SK-N-SH treated with all-trans-retinoic acid at 6 μM for 48 hours (cell line): ENCODE data around the gene ZNF423.

Experiments
- ATAC-seq: fragments of 200-7000 bp; cut with Tn5 transposase; 3 replicates; pipeline ENCODE4 v1.9.1; 2020; ENCODE audit warnings: mild to moderate bottlenecking, moderate library complexity
- ARNTL ChIP-seq: fragments of 450-650 bp; formaldehyde crosslinking; IDR thresholded peaks from 2 replicates; pipeline ENCODE4 v1.5.0; 2020; ENCODE audit warnings: low read depth, mild to moderate bottlenecking, moderate library complexity, borderline replicate concordance
- BACH2 ChIP-seq: fragments of 250-450 bp; sonication (Bioruptor Pico); IDR thresholded peaks from 2 replicates; pipeline ENCODE4 v1.9.0; 2021; ENCODE audit warnings: mild to moderate bottlenecking, borderline replicate concordance
- CREB5 ChIP-seq: fragments of 250-450 bp; sonication (Bioruptor Pico); IDR thresholded peaks from 2 replicates; pipeline ENCODE4 v1.5.1; 2020; ENCODE audit warnings: low read depth, mild to moderate bottlenecking, moderate library complexity
- CSDC2 ChIP-seq: fragments of 250-450 bp; sonication (Bioruptor Pico); IDR thresholded peaks from 2 replicates; pipeline ENCODE4 v1.5.0; 2020; ENCODE audit warnings: mild to moderate bottlenecking, moderate library complexity
- ESRRG ChIP-seq: fragments of 250-450 bp; sonication (Bioruptor Pico); IDR thresholded peaks from 2 replicates; pipeline ENCODE4 v1.6.1; 2021; ENCODE audit warnings: mild to moderate bottlenecking
- ISL1 ChIP-seq: fragments of 250-450 bp; sonication (Bioruptor Pico); IDR thresholded peaks from 2 replicates; pipeline ENCODE4 v2.1.2; 2022; ENCODE audit warnings: mild to moderate bottlenecking, moderate library complexity
- OSR1 ChIP-seq: fragments of 250-450 bp; sonication (Bioruptor Pico); IDR thresholded peaks from 2 replicates; pipeline ENCODE4 v1.8.0; 2022; ENCODE audit warnings: moderate library complexity, mild to moderate bottlenecking, inconsistent platforms
- POU6F1 ChIP-seq: fragments of 250-450 bp; sonication (Bioruptor Pico); IDR thresholded peaks from 2 replicates; pipeline ENCODE4 v1.8.0; 2021; ENCODE audit warnings: low read depth, mild to moderate bottlenecking, moderate library complexity, borderline replicate concordance
- RARB ChIP-seq: fragments of 250-450 bp; sonication (Bioruptor Pico); IDR thresholded peaks from 2 replicates; pipeline ENCODE4 v1.8.0; 2021; ENCODE audit warnings: mild to moderate bottlenecking, moderate library complexity
- SNAI2 ChIP-seq: fragments of 250-450 bp; sonication (Bioruptor Pico); IDR thresholded peaks from 2 replicates; pipeline ENCODE4 v1.5.0; 2020; ENCODE audit warnings: mild to moderate bottlenecking, moderate library complexity
- TCF4 ChIP-seq: fragments of 250-450 bp; sonication (Bioruptor Pico); IDR thresholded peaks from 2 replicates; pipeline ENCODE4 v1.8.0; 2021; ENCODE audit warnings: mild to moderate bottlenecking, moderate library complexity, borderline replicate concordance
- TOX ChIP-seq: fragments of 250-450 bp; sonication (Bioruptor Pico); IDR thresholded peaks from 2 replicates; pipeline ENCODE4 v1.8.0; 2021; ENCODE audit warnings: mild to moderate bottlenecking, moderate library complexity, borderline replicate concordance
- TSHZ2 ChIP-seq: fragments of 250-450 bp; sonication (Bioruptor Pico); IDR thresholded peaks from 2 replicates; pipeline ENCODE4 v1.5.0; 2020; ENCODE audit warnings: mild to moderate bottlenecking, moderate library complexity
- ZC3H10 ChIP-seq: fragments of 250-450 bp; sonication (Bioruptor Pico); IDR thresholded peaks from 2 replicates; pipeline ENCODE4 v1.5.1; 2021; ENCODE audit warnings: mild to moderate bottlenecking, moderate library complexity
- ZFP30 ChIP-seq: fragments of 450-650 bp; formaldehyde crosslinking; IDR thresholded peaks from 2 replicates; pipeline ENCODE4 v1.5.0; 2022; ENCODE audit warnings: mild to moderate bottlenecking, moderate library complexity
- ZNF565 ChIP-seq: fragments of 450-650 bp; formaldehyde crosslinking; conservative IDR thresholded peaks from 2 replicates; pipeline ENCODE4 v1.5.0; 2020; ENCODE audit warnings: low read depth, mild to moderate bottlenecking, moderate library complexity
- ZNF70 ChIP-seq: fragments of 450-650 bp; formaldehyde crosslinking; IDR thresholded peaks from 2 replicates; pipeline ENCODE4 v1.5.0; 2020; ENCODE audit warnings: mild to moderate bottlenecking, moderate library complexity
- ZNF8 ChIP-seq: fragments of 450-650 bp; formaldehyde crosslinking; IDR thresholded peaks from 2 replicates; pipeline ENCODE4 v1.5.0; 2020; ENCODE audit warnings: mild to moderate bottlenecking, moderate library complexity
- TF ChIP-seq, protein P1 (sequence below): fragments of 250-450 bp; sonication (Bioruptor Pico); IDR thresholded peaks from 2 replicates; pipeline ENCODE4 v1.8.0; 2020; ENCODE audit warnings: mild to moderate bottlenecking, moderate library complexity, borderline replicate concordance

The ZNF423 gene

GRCh38 chr16:49856672-49857330, 889 bp upstream of the ZNF423 start (continued):
- TF ChIP-seq ZFP30 (CRISPR knock-in tag), result no peak
- TF ChIP-seq BACH2 (CRISPR knock-in tag), result no peak
- TF ChIP-seq RARB (CRISPR knock-in tag), result no peak
- TF ChIP-seq, protein P1, sequence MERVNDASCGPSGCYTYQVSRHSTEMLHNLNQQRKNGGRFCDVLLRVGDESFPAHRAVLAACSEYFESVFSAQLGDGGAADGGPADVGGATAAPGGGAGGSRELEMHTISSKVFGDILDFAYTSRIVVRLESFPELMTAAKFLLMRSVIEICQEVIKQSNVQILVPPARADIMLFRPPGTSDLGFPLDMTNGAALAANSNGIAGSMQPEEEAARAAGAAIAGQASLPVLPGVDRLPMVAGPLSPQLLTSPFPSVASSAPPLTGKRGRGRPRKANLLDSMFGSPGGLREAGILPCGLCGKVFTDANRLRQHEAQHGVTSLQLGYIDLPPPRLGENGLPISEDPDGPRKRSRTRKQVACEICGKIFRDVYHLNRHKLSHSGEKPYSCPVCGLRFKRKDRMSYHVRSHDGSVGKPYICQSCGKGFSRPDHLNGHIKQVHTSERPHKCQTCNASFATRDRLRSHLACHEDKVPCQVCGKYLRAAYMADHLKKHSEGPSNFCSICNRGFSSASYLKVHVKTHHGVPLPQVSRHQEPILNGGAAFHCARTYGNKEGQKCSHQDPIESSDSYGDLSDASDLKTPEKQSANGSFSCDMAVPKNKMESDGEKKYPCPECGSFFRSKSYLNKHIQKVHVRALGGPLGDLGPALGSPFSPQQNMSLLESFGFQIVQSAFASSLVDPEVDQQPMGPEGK (CRISPR knock-in tag), result no peak
- TF ChIP-seq ZNF8, result no peak
- no peak for TF ChIP-seq ZNF565 (CRISPR knock-in tag)
- TF ChIP-seq POU6F1 (CRISPR knock-in tag), result no peak
- no peak for TF ChIP-seq TOX (CRISPR knock-in tag)

GRCh38 chr16:49855280-49855821, 561 bp downstream of the ZNF423 start:
- TF ChIP-seq OSR1 (CRISPR knock-in tag), result no peak
- TF ChIP-seq, all 23 proteins: peak for 0
- peak; percentile 65 for ATAC-seq

- ATAC-seq, result peak; percentile 13; the same call in 2 of the 3 replicates
- TF ChIP-seq OSR1 (CRISPR knock-in tag) (no peak), ESRRG (no peak), ZC3H10 (CRISPR knock-in tag) (no peak), ARNTL (no peak), SNAI2 (CRISPR knock-in tag) (no peak), ZNF70 (no peak), POU6F1 (CRISPR knock-in tag) (no peak), CREB5 (CRISPR knock-in tag) (no peak)
These were observed 1.1 kb downstream of the ZNF423 start for GRCh38 chr16:49854796-49855203.

DNA sequence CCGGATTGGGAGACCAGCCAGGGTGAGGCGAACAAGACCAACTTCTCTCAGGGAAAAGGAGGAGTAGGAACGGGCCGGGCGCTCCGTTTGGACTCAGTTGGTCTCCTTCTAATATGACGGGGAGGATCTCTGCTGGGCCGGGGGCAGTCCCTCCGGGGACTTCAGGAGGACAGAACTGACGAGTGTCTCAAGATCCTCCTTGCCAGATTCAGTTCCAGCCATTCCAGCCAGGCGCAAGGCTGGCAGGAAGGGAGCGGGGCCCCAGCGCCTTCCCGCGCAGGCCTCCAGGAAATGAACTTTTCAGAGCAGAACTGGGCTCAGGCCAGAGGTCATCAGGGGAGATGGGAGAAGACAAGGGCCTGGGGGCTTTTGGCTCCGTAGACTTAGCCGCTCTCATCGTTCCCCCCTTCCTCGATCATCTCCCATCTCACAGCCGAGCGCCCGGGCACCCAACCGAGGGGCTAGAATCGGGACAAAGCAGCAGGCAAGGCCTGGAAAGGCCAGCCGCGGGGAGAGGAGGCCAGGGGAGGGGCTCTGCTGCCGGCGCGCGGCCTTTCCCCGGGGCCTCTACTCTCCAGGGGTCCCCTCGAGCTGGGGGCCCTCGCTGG, 1.6 kb downstream of the ZNF423 start:
- no peak for ATAC-seq
- TF ChIP-seq CSDC2 (CRISPR knock-in tag), result no peak
- TF ChIP-seq ZNF8, result no peak

- ATAC-seq, result no peak
- no peak for TF ChIP-seq CREB5 (CRISPR knock-in tag)
- TF ChIP-seq, all 23 proteins: peak for 0
These were observed 3.6 kb downstream of the ZNF423 start for GRCh38 chr16:49852279-49852678.

DNA sequence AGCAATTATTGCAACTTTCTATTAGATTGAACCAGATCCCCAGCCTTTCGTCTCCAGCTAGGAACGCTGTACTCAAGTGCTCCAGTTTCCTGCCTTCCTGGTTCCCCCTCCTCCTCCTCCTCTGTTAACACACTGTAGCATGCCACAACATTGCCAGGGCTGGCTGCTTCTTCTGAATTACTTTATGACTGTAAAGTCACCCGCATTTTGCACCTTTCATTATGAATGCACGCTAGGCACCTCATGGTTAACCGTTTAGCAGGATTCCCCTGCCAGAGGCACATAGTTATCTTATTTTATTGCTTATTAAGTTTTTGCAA, 4.5 kb downstream of the ZNF423 start:
- ATAC-seq, result no peak
- no peak for TF ChIP-seq TSHZ2 (CRISPR knock-in tag)
- TF ChIP-seq TOX (CRISPR knock-in tag), result no peak
- no peak for TF ChIP-seq RARB (CRISPR knock-in tag)
- no peak for TF ChIP-seq ZNF70
- no peak for TF ChIP-seq ISL1
- no peak for TF ChIP-seq POU6F1 (CRISPR knock-in tag)
- no peak for TF ChIP-seq TCF4 (CRISPR knock-in tag)
